ENCODE measurements around the gene ELOF1. TPM values are rescaled to one million over a fixed set of nuclear protein-coding genes. Genes with fewer than 3 reads are reported as not detected.

The ELOF1 gene
- total RNA-seq, 1 experiment from 2014 or later: 111 TPM

DNA sequence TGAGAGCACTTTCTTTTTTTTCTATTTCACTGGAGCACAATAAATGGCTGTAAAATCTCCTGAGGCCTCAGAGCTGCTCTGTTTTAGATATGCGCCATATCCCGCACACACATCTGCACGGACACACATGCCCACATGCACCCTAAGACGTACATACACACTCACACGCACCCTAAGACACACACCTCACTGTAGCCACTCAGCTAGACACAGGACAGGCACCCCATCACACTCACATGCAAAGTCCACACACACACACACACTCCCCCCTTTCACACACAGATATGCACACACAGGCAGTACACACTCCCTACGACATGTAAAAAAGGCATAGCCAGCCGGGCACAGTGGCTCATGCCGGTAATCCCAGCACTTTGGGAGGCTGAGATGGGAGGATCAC, 8.8 kb downstream of the ELOF1 start:
- no peak overlapping the region for H3K4me3 ChIP-seq
- peaks cover 30% of the 10 kb centered on the region for H3K36me3 ChIP-seq
- no peaks in the 10 kb centered on the region for H3K27me3 ChIP-seq
- DNase-seq: no peak
- H3K9me3 ChIP-seq: no peaks in the 10 kb centered on the region

DNA sequence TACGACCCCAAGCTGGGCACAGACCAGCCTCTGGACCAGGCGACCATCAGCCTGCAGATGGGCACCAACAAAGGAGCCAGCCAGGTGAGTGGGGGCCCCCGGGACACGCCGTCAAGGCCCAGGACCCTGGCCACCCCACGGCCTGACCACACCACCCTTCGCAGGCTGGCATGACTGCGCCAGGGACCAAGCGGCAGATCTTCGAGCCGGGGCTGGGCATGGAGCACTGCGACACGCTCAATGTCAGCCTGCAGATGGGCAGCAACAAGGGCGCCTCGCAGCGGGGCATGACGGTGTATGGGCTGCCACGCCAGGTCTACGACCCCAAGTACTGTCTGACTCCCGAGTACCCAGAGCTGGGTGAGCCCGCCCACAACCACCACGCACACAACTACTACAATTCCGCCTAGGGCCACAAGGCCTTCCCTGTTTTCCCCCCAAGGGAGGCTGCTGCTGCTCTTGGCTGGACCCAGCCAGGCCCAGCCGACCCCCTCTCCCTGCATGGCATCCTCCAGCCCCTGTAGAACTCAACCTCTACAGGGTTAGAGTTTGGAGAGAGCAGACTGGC, 9.6 kb downstream of the ELOF1 start:
- Histone ChIP-seq H3K36me3 (peaks cover 27% of the 10 kb centered on the region), H3K9me3 (no peaks in the 10 kb centered on the region), H3K27me3 (no peaks in the 10 kb centered on the region), H3K4me3 (no peak overlapping the region)
- no peak for DNase-seq

- Histone ChIP-seq H3K27me3 (no peaks in the 10 kb centered on the region; the same call in 1 of the 2 replicates), H3K9me3 (no peaks in the 10 kb centered on the region)
- no peak for DNase-seq
These were observed 10.9 kb downstream of the ELOF1 start for GRCh38 chr19:11547929-11548700.

GRCh38 chr19:11541238-11541637, 17.8 kb downstream of the ELOF1 start:
- no peak overlapping the region for H3K4me3 ChIP-seq
- H3K36me3 ChIP-seq: no peaks in the 10 kb centered on the region
- no peak for DNase-seq
- no peaks in the 10 kb centered on the region for H3K9me3 ChIP-seq
- H3K27me3 ChIP-seq: no peaks in the 10 kb centered on the region; the same call in 1 of the 2 replicates

More at GRCh38 chr19:11547929-11548700, 10.9 kb downstream of the ELOF1 start:
- peaks cover 14% of the 10 kb centered on the region for H3K36me3 ChIP-seq
- H3K4me3 ChIP-seq: no peak overlapping the region

GRCh38 chr19:11540645-11541044, 18.4 kb downstream of the ELOF1 start:
- Histone ChIP-seq H3K9me3 (no peaks in the 10 kb centered on the region), H3K4me3 (no peak overlapping the region), H3K36me3 (no peaks in the 10 kb centered on the region), H3K27me3 (no peaks in the 10 kb centered on the region; the same call in 1 of the 2 replicates)
- DNase-seq: no peak

DNA sequence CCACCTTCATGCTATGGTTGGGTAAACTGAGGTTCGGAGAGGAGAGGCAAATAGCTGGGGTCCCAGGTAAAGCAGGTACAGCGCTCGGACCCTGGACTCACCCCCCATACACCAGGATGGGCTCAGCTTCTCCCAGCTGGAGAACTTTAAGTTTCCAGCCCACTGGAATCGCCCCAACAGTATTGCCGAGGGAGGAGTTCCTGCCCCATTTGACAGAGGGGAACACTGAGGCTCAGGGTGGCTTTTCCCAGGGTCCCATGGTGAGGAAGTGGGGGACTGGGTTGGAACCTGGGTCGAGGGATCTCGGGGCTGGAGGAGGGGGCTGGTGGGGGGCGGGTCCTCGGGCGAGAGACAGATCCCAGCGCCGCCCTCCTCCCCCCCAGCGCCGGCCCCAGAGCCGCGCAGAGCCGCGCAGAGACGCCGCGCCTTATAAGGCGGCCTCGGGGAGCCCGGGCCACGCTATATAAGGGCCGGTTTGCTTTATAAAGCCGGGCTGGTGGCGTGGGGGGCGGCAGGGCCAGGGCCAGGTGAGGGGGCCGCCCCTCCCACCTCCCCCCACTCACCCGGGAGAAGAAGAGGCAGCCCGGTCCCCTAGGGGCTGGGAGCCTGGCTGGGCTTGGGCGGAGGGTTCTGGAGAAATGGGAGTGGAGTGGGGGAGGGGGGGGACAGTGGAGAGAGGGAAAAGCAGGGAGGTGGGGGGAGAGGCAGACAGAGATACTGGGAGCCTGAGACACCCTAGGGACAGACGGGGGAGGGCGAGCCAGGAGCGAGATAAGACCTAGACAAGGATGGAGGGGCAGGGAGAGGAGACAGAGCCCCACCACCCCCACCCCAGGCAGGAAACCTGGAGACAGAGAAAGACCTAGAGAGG, 19.3 kb downstream of the ELOF1 start:
- H3K4me3 ChIP-seq: no peak overlapping the region
- H3K27me3 ChIP-seq: no peaks in the 10 kb centered on the region; the same call in 1 of the 2 replicates
- H3K9me3 ChIP-seq: no peaks in the 10 kb centered on the region
- no peaks in the 10 kb centered on the region for H3K36me3 ChIP-seq
- no peak for DNase-seq

DNA sequence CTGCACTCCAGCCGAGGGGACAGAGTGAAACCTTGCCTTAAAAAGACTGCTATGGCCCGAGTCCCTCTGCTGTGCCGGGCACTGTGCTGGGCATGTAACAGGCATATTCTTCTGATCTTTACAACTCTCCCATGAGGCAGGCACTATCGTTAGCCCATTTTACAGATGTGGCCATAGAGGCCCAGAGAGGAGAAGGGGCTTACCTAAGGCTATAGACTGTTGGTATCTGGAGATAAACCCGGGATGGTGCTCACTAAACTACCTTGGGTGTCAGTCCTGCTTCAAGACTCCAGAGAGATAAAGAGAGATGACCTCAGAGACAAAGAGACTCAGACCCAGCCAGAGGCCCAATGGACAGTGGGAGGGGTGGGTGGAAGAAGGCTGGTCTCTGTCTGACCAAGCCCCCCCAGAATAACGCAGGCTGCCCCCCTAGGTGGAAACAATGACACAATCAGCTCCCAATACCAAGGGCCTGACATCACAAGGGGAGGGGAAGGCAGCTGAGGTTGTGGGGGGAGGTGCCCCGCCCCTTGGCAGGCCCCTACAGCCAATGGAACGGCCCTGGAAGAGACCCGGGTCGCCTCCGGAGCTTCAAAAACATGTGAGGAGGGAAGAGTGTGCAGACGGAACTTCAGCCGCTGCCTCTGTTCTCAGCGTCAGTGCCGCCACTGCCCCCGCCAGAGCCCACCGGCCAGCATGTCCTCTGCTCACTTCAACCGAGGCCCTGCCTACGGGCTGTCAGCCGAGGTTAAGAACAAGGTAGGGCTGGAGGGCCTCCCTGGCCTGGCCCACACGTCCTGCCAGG, 20.6 kb downstream of the ELOF1 start, which contains the start of gene CNN1:
Gene CNN1, plus strand, starts transcription at position 620 of the 805 bp plus-strand sequence. Its CDS starts 77 bp downstream, at position 697.
- DNase-seq: peak; percentile 41
- H3K9me3 ChIP-seq: no peaks in the 10 kb centered on the region
- H3K4me3 ChIP-seq: no peak within 1 kb of the TSS
- no peaks in the 10 kb centered on the region for H3K27me3 ChIP-seq
- H3K36me3 ChIP-seq: no peaks in the 10 kb centered on the region

DNA sequence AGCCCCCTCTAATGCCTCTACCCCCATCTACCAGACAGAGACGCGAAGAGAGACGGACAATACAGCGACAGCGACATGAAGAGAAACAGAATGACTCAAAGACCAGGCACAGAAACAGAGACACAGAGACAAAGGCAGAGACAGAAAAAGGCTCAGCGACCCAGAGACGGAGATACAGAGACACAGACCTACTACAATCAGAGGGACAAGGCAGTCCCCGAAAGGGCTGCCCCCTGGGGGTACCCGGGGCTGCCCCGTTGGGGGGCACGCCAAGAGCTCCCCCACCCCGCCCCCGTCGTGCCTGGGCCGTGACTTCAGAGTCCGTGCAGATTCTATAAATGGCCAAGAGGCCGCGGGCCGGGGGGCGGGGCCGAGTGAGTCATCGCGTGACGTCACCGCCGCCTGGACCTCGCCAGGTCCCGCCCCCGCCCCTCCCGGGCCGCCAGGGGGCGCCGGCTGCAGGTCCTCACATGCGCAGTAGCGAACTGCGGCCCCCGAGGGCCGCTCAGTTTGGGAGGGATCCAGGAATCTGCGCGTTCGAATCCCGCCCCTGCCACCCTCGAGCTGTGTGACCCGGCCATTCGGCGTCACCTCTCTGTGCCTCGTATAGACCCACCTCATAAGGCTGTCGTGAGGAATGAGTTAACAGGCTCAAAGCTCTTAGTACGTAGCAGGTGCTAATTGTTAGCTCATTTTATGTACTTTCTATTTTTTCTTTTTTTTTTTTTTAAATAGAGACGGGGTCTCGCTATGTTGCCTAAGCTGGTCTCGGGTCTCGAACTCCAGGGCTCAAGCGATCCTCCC, 23.0 kb downstream of the ELOF1 start:
- peak; percentile 91 for DNase-seq
- H3K27me3 ChIP-seq: no peaks in the 10 kb centered on the region
- no peaks in the 10 kb centered on the region for H3K9me3 ChIP-seq
- peak overlapping the region; percentile 4; the same call in 1 of the 2 replicates for H3K4me3 ChIP-seq
- no peaks in the 10 kb centered on the region for H3K36me3 ChIP-seq

GRCh38 chr19:11534948-11535347, 24.1 kb downstream of the ELOF1 start:
- Histone ChIP-seq H3K9me3 (no peaks in the 10 kb centered on the region), H3K27me3 (no peaks in the 10 kb centered on the region), H3K36me3 (no peaks in the 10 kb centered on the region), H3K4me3 (no peak overlapping the region)
- DNase-seq: no peak

DNA sequence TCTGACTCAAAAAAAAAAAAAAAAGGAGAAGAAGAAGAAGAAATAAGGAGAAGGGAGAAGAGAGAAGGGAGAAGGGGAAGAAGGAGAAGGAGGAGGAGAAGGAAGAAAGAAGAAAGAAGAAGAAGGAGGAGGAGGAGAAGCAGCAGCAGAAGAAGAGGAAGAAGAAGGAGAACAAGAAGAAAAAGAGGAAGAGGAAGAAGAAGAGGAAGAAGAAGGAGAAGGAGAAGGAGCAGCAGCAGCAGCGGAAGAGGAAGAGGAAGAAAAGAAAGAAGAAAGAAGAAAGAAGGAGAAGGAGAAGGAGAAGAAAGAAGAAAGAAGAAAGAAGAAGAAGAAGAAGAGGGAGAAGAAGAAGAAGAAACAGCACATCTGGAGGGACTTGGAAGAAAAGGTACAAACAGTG, 24.5 kb downstream of the ELOF1 start:
- no peak overlapping the region for H3K4me3 ChIP-seq
- no peak for DNase-seq
- H3K9me3 ChIP-seq: no peaks in the 10 kb centered on the region
- no peaks in the 10 kb centered on the region for H3K36me3 ChIP-seq
- H3K27me3 ChIP-seq: no peaks in the 10 kb centered on the region

DNA sequence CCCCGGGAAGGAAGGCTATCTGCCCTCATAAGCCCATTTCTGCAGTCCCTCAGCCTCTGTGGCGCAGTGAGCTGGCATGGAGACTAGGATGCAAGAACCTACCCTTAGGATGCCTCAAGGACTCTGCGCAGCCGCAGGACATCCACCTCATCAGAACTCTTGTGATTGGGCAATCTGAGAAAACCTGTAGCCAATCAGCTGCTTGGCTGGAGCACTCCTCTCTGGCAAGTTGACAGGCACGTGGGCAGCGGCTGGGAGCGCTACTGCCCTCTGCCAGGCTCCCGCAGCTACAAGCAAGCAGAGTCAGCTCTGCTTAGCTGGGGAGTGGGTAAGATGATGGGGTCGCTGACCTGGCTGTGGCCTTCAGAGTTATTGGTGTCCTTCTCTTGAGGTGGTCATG, 28.6 kb downstream of the ELOF1 start:
- no peaks in the 10 kb centered on the region for H3K9me3 ChIP-seq
- DNase-seq: peak; percentile 81
- H3K27me3 ChIP-seq: no peaks in the 10 kb centered on the region
- H3K4me3 ChIP-seq: no peak overlapping the region
- peaks cover 15% of the 10 kb centered on the region for H3K36me3 ChIP-seq

GRCh38 chr19:11528551-11529341, 30.3 kb downstream of the ELOF1 start, which contains the start of gene ECSIT:
ECSIT (minus strand) TSS chr19:11529134; CDS start chr19:11519170, 9,964 bp downstream.
- peak; percentile 100 for DNase-seq
- Histone ChIP-seq H3K27me3 (no peaks in the 10 kb centered on the region), H3K36me3 (peaks cover 27% of the 10 kb centered on the region), H3K9me3 (no peaks in the 10 kb centered on the region), H3K4me3 (peak within 1 kb of the TSS; percentile 93)

DNA sequence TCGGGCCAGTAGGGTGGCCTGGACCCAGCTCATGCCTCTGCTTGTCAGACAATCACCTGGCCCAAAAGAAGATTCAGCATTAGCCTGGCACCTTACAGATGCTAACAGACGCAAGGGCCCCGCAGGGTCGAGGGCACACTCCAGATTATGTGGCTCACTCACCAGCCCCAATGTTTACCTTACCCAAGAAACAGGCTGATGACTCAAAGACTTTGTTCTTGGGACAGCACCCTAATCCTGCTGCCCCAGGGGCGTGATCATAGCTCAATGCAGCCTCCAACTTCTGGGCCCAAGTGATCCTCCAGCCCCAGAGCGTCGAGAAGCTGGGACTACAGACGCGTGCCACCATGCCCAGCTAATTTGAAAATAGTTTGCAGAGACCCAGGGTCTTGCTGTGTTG, 39.9 kb downstream of the ELOF1 start:
- H3K27me3 ChIP-seq: no peaks in the 10 kb centered on the region
- H3K36me3 ChIP-seq: peaks cover 83% of the 10 kb centered on the region
- no peak for DNase-seq
- no peaks in the 10 kb centered on the region for H3K9me3 ChIP-seq
- no peak overlapping the region for H3K4me3 ChIP-seq

GRCh38 chr19:11513946-11514345, 45.1 kb downstream of the ELOF1 start:
- H3K4me3 ChIP-seq: no peak overlapping the region
- H3K36me3 ChIP-seq: peaks cover 64% of the 10 kb centered on the region
- no peak for DNase-seq
- no peaks in the 10 kb centered on the region for H3K27me3 ChIP-seq
- H3K9me3 ChIP-seq: no peaks in the 10 kb centered on the region

DNA sequence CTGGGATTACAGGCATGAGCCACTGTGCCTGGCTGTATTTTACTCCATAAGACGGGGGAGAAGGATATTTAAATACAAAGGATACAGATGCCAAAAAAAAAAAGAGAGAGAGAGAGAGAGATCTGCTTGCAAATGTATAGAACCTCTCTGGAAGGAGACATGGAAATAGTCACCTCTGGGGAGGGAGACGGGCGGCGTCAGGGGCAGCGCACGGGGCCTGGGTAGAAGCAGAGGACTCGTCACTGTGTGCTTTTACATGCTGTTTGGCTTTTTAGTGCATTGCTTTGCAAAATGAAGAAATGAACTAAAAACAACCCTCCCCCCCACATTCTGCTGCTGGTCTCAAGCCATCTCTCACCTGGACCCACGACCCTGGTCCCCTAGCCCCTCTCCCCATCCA, 48.6 kb downstream of the ELOF1 start:
- no peaks in the 10 kb centered on the region for H3K27me3 ChIP-seq
- H3K36me3 ChIP-seq: peaks cover 43% of the 10 kb centered on the region
- no peak for DNase-seq
- no peak overlapping the region for H3K4me3 ChIP-seq
- H3K9me3 ChIP-seq: no peaks in the 10 kb centered on the region

All from MG63 (cell line).